Body of pancreas (tissue), 4 donors: Measurements from ENCODE around the gene CNTNAP2.

Source experiments
- POLR2A ChIP-seq, 3 donors: fragments of 450-650 bp; IDR thresholded peaks; one replicate each; pipeline ENCODE4 v1.6.1; 2016; ENCODE audit warnings: antibody characterized with exemption in 3 of 3, mild to moderate bottlenecking in 2 of 3
- TF ChIP-seq, protein P1 (sequence below), 7 experiments: fragments of 450-650 bp in 4 of 7; fragments of 200-600 bp in 3 of 7; sonication (generic) in 3 of 7; IDR thresholded peaks; one replicate each; pipeline ENCODE4 v1.5.1; 2016 to 2019; ENCODE audit warnings: antibody characterized with exemption in 7 of 7

DNA sequence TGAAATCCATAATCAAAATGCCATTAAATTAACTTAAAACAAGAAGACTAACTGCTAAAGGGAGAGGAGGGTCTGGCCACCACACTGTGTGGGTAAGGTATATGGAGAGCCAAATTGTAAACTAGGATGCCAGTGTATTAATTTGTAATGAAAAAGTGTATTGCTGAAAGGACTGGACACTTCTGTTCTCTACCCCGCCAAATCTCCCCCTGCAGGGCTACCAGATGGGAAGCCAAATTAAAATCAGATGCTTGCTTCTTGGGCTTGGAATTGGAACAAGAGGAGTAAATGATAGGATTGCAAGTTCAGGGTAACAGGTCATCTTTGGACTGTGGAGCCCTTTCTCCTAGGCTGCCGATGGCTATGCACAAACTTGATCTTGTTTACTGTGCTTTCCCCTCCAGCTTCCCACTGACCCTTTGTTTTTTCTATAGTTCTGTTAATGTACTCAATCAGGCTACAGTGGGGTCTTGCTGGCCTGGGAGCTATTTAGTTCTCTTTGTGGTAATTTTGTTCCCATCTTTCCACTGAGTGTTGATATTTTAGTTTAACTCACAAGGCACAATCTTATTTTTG, 1541.9 kb downstream of the CNTNAP2 start:
- TF ChIP-seq, protein P1, sequence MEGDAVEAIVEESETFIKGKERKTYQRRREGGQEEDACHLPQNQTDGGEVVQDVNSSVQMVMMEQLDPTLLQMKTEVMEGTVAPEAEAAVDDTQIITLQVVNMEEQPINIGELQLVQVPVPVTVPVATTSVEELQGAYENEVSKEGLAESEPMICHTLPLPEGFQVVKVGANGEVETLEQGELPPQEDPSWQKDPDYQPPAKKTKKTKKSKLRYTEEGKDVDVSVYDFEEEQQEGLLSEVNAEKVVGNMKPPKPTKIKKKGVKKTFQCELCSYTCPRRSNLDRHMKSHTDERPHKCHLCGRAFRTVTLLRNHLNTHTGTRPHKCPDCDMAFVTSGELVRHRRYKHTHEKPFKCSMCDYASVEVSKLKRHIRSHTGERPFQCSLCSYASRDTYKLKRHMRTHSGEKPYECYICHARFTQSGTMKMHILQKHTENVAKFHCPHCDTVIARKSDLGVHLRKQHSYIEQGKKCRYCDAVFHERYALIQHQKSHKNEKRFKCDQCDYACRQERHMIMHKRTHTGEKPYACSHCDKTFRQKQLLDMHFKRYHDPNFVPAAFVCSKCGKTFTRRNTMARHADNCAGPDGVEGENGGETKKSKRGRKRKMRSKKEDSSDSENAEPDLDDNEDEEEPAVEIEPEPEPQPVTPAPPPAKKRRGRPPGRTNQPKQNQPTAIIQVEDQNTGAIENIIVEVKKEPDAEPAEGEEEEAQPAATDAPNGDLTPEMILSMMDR (IDR thresholded peaks at IDR 0.05), result no peak
- no peak for TF ChIP-seq POLR2A (IDR thresholded peaks at IDR 0.05)
